ENCODE results near the gene QPCTL. TPM values are rescaled to one million over a fixed set of nuclear protein-coding genes. Genes with fewer than 3 reads are reported as not detected.

QPCTL gene
- total RNA-seq, 1 donor from 2014 or later, result 21.1 TPM

DNA sequence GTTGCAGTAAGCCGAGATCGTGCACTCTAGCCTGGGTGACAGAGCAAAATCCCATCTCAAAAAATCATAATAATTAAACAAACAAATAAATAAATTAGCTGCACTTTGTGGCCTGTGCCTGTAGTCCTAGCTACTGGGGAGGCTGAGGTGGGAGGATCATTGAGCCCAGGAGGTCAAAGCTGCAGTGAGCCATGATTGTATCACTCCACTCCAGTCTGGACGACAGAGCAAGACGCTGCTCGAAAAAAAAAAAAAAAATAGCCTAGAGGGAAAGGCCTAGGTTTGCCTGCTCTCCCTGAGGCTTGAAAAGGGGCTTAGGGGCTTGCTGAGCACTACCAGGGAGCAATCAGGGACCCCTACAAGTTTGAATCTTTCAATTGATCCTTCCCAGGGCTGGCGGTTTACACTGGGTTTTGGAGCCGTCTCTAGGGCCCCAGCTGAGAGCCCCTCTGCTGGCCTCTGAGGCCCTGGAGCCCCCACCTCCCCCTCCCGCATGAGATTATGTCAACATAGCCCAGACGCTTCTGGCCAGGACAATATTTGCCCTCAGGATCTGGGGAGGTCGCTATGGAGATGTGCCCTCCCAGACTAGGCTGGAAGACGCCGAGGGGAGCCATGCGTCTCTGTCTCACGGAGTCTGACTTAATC lies 34.8 kb upstream of the QPCTL start:
- ChIA-PET POLR2A (interaction anchor here (0.7 to 1.1 kb wide), 3 partner anchors 12 to 46 kb away, joined by 3 to 6 read pairs (median 6); no protein-coding TSS in a partner anchor), CTCF (no interaction called here)
- Mint-ChIP-seq H3K36me3 (ENCODE audit: low read depth) (no peaks in the 10 kb centered on the region), H3K4me1 (no peaks in the 10 kb centered on the region), H3K27me3 (peaks cover 12% of the 10 kb centered on the region), H3K9me3 (no peaks in the 10 kb centered on the region), H3K4me3 (no peak overlapping the region), H3K27ac (no peak overlapping the region)
- DNase-seq (no peak), ATAC-seq (ENCODE audit: low read depth) (no peak)
- TF ChIP-seq CTCF (IDR thresholded peaks at IDR 0.05), result no peak
- intact Hi-C loops (cut with micrococcal nuclease), result no loop called here

DNA sequence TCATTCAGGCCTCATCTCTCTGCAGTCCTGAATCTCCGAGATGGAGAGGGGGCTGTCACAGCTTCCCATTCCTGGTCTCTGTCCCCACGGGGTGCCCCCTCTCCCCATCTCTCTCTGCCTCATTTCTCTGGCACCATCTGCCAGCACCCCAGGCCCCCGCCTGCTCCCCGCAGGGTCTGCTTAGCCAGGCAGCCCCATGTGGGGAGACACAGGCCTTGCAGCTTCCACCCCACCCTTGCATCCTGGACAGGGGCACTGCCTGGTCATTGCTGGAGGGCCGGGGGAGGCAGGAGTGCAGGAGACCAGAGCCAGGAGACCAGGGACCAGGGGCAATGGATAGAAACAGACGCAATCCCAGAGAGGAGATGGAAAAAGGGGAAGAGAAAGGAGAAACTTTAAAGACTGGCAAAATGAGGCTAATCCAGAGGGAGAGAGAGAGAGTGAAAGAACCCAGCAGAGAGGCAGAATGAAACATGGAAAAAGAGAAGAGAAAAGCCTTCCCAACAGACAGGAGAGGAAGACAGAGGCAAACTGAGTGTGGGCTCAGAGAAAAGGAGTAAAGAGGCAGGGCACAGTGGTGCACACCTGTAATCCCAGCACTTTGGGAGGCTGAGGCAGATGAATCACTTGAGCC lies 33.3 kb upstream of the QPCTL start:
- Mint-ChIP-seq H3K4me3 (no peak overlapping the region), H3K4me1 (no peaks in the 10 kb centered on the region), H3K27me3 (peaks cover 14% of the 10 kb centered on the region), H3K27ac (no peak overlapping the region), H3K36me3 (ENCODE audit: low read depth) (no peaks in the 10 kb centered on the region), H3K9me3 (no peaks in the 10 kb centered on the region)
- ChIA-PET CTCF (no interaction called here), POLR2A (no interaction called here)
- intact Hi-C loops (cut with micrococcal nuclease), result no loop called here
- no peak for ATAC-seq (ENCODE audit: low read depth)
- DNase-seq, result no peak
- TF ChIP-seq CTCF (IDR thresholded peaks at IDR 0.05), result no peak

DNA sequence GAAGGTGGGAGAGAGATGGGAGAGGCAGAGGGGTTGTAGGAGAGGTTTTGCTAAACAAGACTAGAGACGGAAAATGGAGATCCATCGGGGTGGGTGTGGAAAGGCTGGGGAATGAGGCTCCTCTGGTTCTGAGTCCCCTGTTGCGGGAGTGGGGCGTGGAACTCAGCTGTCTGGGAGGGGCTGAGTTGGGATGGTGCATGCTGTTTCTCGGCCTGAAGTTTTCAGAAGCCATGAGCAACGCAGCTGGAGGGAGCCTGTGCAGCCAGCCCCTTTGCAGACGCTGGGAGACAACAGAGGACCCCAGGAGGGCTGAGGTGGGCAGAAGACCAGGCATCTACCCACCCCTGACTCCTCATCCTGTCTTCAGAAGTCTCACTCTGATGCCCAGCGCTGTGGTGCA lies 31.8 kb upstream of the QPCTL start:
- POLR2A ChIA-PET, result no interaction called here
- no peaks in the 10 kb centered on the region for H3K4me1 Mint-ChIP-seq
- ATAC-seq (ENCODE audit: low read depth), result no peak
- no peaks in the 10 kb centered on the region for H3K9me3 Mint-ChIP-seq
- no peak for DNase-seq
- no peak overlapping the region for H3K4me3 Mint-ChIP-seq
- CTCF ChIA-PET, result no interaction called here
- no peaks in the 10 kb centered on the region for H3K36me3 Mint-ChIP-seq (ENCODE audit: low read depth)
- no peak overlapping the region for H3K27ac Mint-ChIP-seq
- peaks cover 20% of the 10 kb centered on the region for H3K27me3 Mint-ChIP-seq
- no peak for TF ChIP-seq CTCF (IDR thresholded peaks at IDR 0.05)
- intact Hi-C loops (cut with micrococcal nuclease), result no loop called here

- intact Hi-C loops (cut with micrococcal nuclease), result no loop called here
- H3K9me3 Mint-ChIP-seq, result no peaks in the 10 kb centered on the region
- no peak overlapping the region for H3K27ac Mint-ChIP-seq
- peaks cover 14% of the 10 kb centered on the region for H3K4me1 Mint-ChIP-seq
- H3K4me3 Mint-ChIP-seq, result no peak overlapping the region
- DNase-seq (no peak), ATAC-seq (ENCODE audit: low read depth) (no peak)
- no peaks in the 10 kb centered on the region for H3K36me3 Mint-ChIP-seq (ENCODE audit: low read depth)
- CTCF ChIA-PET, result no interaction called here
- TF ChIP-seq CTCF (IDR thresholded peaks at IDR 0.05), result no peak
- POLR2A ChIA-PET, result interaction anchor here (1.0 kb wide), 1 partner anchor 13 kb away, joined by 4 read pairs; no protein-coding TSS in a partner anchor
- H3K27me3 Mint-ChIP-seq, result peaks cover 31% of the 10 kb centered on the region
These were observed 28.7 kb upstream of the QPCTL start for GRCh38 chr19:45663800-45664199.

DNA sequence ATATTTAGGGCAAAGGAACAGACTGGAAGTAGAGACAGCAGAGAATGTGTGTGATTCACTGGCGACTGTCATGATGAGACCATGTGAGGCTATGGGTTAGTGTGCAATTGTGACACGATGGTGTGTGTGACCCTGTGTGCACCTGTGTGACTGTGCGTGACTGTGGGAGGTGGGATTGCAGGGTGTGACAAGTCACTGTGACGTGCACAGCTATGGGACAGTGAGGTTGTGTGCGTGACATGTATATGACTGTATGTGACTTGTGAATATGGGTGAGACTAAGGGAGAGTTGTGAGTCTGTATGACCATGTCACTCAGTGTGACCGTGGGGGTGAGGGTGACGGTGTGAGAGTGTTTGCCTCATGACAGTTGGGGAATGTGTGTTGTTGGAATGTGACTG lies 27.9 kb upstream of the QPCTL start:
- intact Hi-C loops (cut with micrococcal nuclease), result no loop called here
- CTCF ChIA-PET, result interaction anchor here (0.7 kb wide), 1 partner anchor 63 kb away, joined by 3 read pairs; no protein-coding TSS in a partner anchor
- Mint-ChIP-seq H3K27ac (no peak overlapping the region), H3K9me3 (no peaks in the 10 kb centered on the region), H3K4me3 (no peak overlapping the region), H3K4me1 (peaks cover 22% of the 10 kb centered on the region), H3K27me3 (peaks cover 26% of the 10 kb centered on the region), H3K36me3 (ENCODE audit: low read depth) (no peaks in the 10 kb centered on the region)
- POLR2A ChIA-PET, result no interaction called here
- DNase-seq, result no peak
- ATAC-seq (ENCODE audit: low read depth), result no peak
- no peak for TF ChIP-seq CTCF (IDR thresholded peaks at IDR 0.05)
